Measurements from ENCODE around the gene CSNK2A1. TPM values are rescaled to one million over a fixed set of nuclear protein-coding genes. Genes with fewer than 3 reads are reported as not detected.

Gene CSNK2A1
- total and polyA plus RNA-seq, 2 donors (not counting 3 experiments of a cell fraction or from before 2014, with no cell fraction given), result 68.4 to 142 TPM

- H3K9me3 ChIP-seq (replicated peaks; ENCODE audit: control insufficient read depth, insufficient read depth, low read length), result no peaks in the 10 kb centered on the region
- dilution Hi-C loops (cut with MboI; ENCODE audit: extremely low pct_ligation_motif_present, low sequenced_read_pairs) (no loop called here), intact Hi-C loops (cut with micrococcal nuclease) (no loop called here)
- H3K4me3 ChIP-seq (replicated peaks in 1 of 3; ENCODE audit: insufficient read depth in 1 of 3, low read depth in 1 of 3, low read length in 3 of 3), result no peak overlapping the region
- H3K27me3 ChIP-seq (ENCODE audit: control insufficient read depth in 2 of 2, insufficient read depth in 2 of 2, low read length in 2 of 2), result no peaks in the 10 kb centered on the region
- no TSS peak for BruUV-seq (replicated peaks)
- no peak overlapping the region for H2AFZ ChIP-seq (ENCODE audit: low read depth, low read length)
- FAIRE-seq (no peak), DNase-seq (ENCODE audit: low read depth, low spot score) (peak; percentile 2)
- H3K4me2 ChIP-seq (ENCODE audit: insufficient read depth, low read length), result no peak overlapping the region
- H3K9ac ChIP-seq (replicated peaks; ENCODE audit: extremely low read depth, insufficient read depth, low read length), result no peak overlapping the region
- peaks cover 23 to 25% of the 10 kb centered on the region in 2 experiments for H3K36me3 ChIP-seq (ENCODE audit: control insufficient read depth in 2 of 2, extremely low read depth in 1 of 2, insufficient read depth in 2 of 2, low read length in 2 of 2)
- H3K79me2 ChIP-seq (ENCODE audit: control insufficient read depth, insufficient read depth, low read length), result no peaks in the 10 kb centered on the region
- TF ChIP-seq POLR2AphosphoS5 (IDR thresholded peaks at IDR 0.05; ENCODE audit: insufficient read depth, low read depth, low read length), result no peak
- TF ChIP-seq CTCF (IDR thresholded peaks at IDR 0.05; ENCODE audit: extremely low read depth in 1 of 2, insufficient read depth in 1 of 2, low read depth in 1 of 2, low read length in 2 of 2), result no peak
- TF ChIP-seq GATA2 (IDR thresholded peaks at IDR 0.05; ENCODE audit: insufficient read depth, insufficient read length, low read depth, low read length), result no peak
- TF ChIP-seq JUN (IDR thresholded peaks at IDR 0.05; ENCODE audit: borderline replicate concordance, insufficient read depth, insufficient read length, low read depth), result no peak
- no peak for TF ChIP-seq EZH2 (IDR thresholded peaks at IDR 0.05; ENCODE audit: borderline replicate concordance, low read depth, low read length, severe bottlenecking)
- TF ChIP-seq MAX (IDR thresholded peaks at IDR 0.05; ENCODE audit: insufficient read depth, insufficient read length), result no peak
- CTCF ChIA-PET, result interaction anchor here (0.8 to 1.4 kb wide), 4 partner anchors 10 to 161 kb away, joined by 3 to 5 read pairs (median 4); no protein-coding TSS in a partner anchor
- no peak overlapping the region for H3K27ac ChIP-seq (ENCODE audit: insufficient read depth, low read depth, low read length)
- POLR2A ChIA-PET, result no interaction called here
- no peaks in the 10 kb centered on the region for H3K9me1 ChIP-seq (replicated peaks; ENCODE audit: control insufficient read depth, extremely low read depth, insufficient read depth, low read length)
- H4K20me1 ChIP-seq (replicated peaks; ENCODE audit: control insufficient read depth, extremely low read depth, insufficient read depth, low read length), result peaks cover 5% of the 10 kb centered on the region
- H3K4me1 ChIP-seq (ENCODE audit: control insufficient read depth, extremely low read depth, insufficient read depth, low read length), result peaks cover 7% of the 10 kb centered on the region
Observed at GRCh38 chr20:483815-484644, 59.6 kb downstream of the CSNK2A1 start.

Data from endothelial cell of umbilical vein (primary cell).